Psoas muscle (tissue), 8 donors: ENCODE measurements around the gene PPP4R3A. TPM values are rescaled to one million over a fixed set of nuclear protein-coding genes. Genes with fewer than 3 reads are reported as not detected.

ENCODE experiments used
- ATAC-seq, 4 donors: fragments of 200-7000 bp; cut with Tn5 transposase; one replicate each; pipeline ENCODE4 v1.9.1; 2020; ENCODE audit warnings: moderate library complexity in 3 of 4, mild to moderate bottlenecking in 2 of 4
- DNase-seq, 2 donors: peaks; one replicate each; pipeline ENCODE4 v3.0.0-alpha.2; 2020
- H3K27ac ChIP-seq: fragments of 200-600 bp; one replicate; pipeline ENCODE4 v1.8.0; 2022
- H3K27me3 ChIP-seq, 3 donors: fragments of 200-600 bp in 1 of 3; one replicate each; pipeline versions ENCODE4 v1.6.1 to v1.8.0; 2013 to 2022; ENCODE audit warnings: low read length in 2 of 3, mild to moderate bottlenecking in 2 of 3, moderate library complexity in 1 of 3; ENCODE audit not compliant: insufficient read depth in 3 of 3
- H3K36me3 ChIP-seq, 2 donors: fragments of 200-600 bp in 1 of 2; one replicate each; pipeline versions ENCODE4 v1.6.1 to v1.8.0; 2013 to 2022; ENCODE audit warnings: low read depth in 1 of 2, mild to moderate bottlenecking in 1 of 2, moderate library complexity in 1 of 2; ENCODE audit not compliant: insufficient read depth in 1 of 2
- H3K4me1 ChIP-seq: fragments of 200-600 bp; one replicate; pipeline ENCODE4 v1.8.0; 2022
- H3K4me3 ChIP-seq: fragments of 200-600 bp; one replicate; pipeline ENCODE4 v1.8.0; 2022; ENCODE audit warnings: mild to moderate bottlenecking
- H3K9me3 ChIP-seq: fragments of 200-600 bp; one replicate; pipeline ENCODE4 v1.8.0; 2022
- CTCF ChIP-seq: fragments of 200-600 bp; IDR thresholded peaks from one replicate; pipeline ENCODE4 v1.8.0; 2022; ENCODE audit warnings: antibody characterized with exemption
- WGBS, 3 donors: extraction: QIAGEN DNeasy Blood & Tissue Kit; methylation state at CpG; one replicate each; pipeline versions ENCODE4 v1.1.6 to v1.1.7; 2013; 5-methylcytosine and 5-hydroxymethylcytosine counted together
- intact Hi-C, 2 donors: fragments of 100-400 bp; cut with DNase I; formaldehyde crosslinking; loops; one replicate each; pipeline versions ENCODE4 v1.11.0 to v1.14.2; 2022
- polyA plus RNA-seq, 3 donors: library from polyadenylated mRNA; stranded (reverse); fragments of 200-250 nt; gene quantifications; one replicate each; pipeline ENCODE4 v1.2.3, GENCODE V29; 2013
- total RNA-seq, 4 donors: library from RNA; stranded (reverse); fragmentation: NEBNext Ultra II Directional in 2 of 4; extraction: Animal tissue kit (Norgen Biotek cat#: 25700) in 2 of 4; gene quantifications; one replicate each; pipeline versions ENCODE4 v1.2.1 to v1.2.4, GENCODE V29; 2021 to 2023
- donor health status: healthy with polysubstance abuse.
- donor health status: DM: no; HTN: no; CAD: no; lungs with moderate emphysema.
- donor health status: Bipolar disorder and iron deficiency.
- donor health status: healthy.
- donor health status: DM: yes; HTN: yes; CAD: no.
- donor health status: DM: no; HTN: no; CAD: no.
- donor health status: DM: no; HTN: no; CAD: no.
- donor health status: DM: yes; HTN: yes; CAD: no.

The PPP4R3A gene
- total and polyA plus RNA-seq, 7 donors = 33.3 to 92.4 (median 50.6) TPM

- 89 to 92% (median 91%) methylated on average over 6 of the region's 6 CpGs for WGBS, 3 donors
- no peaks in the 10 kb centered on the region for H3K9me3 ChIP-seq
Measured at GRCh38 chr14:91519239-91520036, 9.3 kb upstream of the PPP4R3A start.

GRCh38 chr14:91516663-91517388, 6.7 kb upstream of the PPP4R3A start:
- Histone ChIP-seq H3K27ac (no peak overlapping the region), H3K27me3 (peaks cover 0 to 2% (median 0%) of the 10 kb centered on the region in 3 donors), H3K9me3 (no peaks in the 10 kb centered on the region), H3K36me3 (no peaks in the 10 kb centered on the region), H3K4me3 (no peak overlapping the region), H3K4me1 (no peaks in the 10 kb centered on the region)
- intact Hi-C loops = no loop called here
- TF ChIP-seq CTCF = no peak
- ATAC-seq = no peak
- WGBS, 3 donors = 75 to 82% (median 78%) methylated on average over 7 of the region's 7 CpGs
- DNase-seq = no peak

More at GRCh38 chr14:91519239-91520036, 9.3 kb upstream of the PPP4R3A start:
- intact Hi-C loops = no loop called here
- DNase-seq = no peak
- Histone ChIP-seq H3K4me1 (no peaks in the 10 kb centered on the region), H3K27me3 (peaks cover 0 to 2% (median 0%) of the 10 kb centered on the region in 3 donors), H3K4me3 (no peak overlapping the region), H3K36me3 (no peaks in the 10 kb centered on the region), H3K27ac (no peak overlapping the region)
- ATAC-seq = no peak
- no peak for TF ChIP-seq CTCF

DNA sequence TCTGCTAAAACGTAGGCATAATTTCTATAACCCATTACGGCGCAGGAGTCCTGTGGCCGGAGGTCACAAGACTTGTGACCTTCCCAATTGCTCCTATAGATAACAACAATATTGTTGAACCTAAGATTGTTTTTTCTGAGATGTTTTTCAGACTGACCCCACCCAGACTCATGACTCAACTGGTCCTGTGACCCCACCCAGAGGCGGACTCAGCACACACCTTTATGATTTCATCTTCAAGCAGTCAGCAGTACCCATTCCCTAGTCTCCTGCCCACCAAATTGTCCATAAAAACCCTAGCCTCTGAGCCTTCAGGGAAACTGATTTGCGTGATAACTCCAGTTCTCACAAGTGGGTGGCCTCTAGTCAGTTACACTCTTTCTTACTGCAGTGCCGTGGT, 5.9 kb upstream of the PPP4R3A start:
- intact Hi-C loops = no loop called here
- H3K4me3 ChIP-seq = no peak overlapping the region
- H3K27ac ChIP-seq = no peak overlapping the region
- H3K9me3 ChIP-seq = no peaks in the 10 kb centered on the region
- 74 to 86% (median 75%) methylated on average over 7 of the region's 7 CpGs for WGBS, 3 donors
- no peak for ATAC-seq
- DNase-seq = no peak
- no peaks in the 10 kb centered on the region for H3K27me3 ChIP-seq
- TF ChIP-seq CTCF = no peak
- no peaks in the 10 kb centered on the region for H3K36me3 ChIP-seq
- no peaks in the 10 kb centered on the region for H3K4me1 ChIP-seq

DNA sequence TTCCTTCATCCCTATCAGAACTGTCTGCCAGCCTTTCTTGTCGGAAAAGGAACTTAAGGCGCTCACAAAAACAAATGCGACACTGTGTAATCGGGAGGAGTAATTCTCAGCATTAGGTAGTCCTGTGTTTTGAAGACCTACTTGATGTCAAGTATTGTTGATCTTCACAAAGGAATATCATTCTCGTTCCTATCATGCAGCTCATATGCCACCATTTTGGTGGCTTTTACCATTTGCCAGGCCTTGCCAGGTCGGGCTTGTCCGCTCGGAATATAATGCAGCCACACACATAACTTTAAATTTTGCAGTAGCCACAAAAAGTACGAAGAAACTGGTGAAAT, 903 bp upstream of the PPP4R3A start:
- ATAC-seq = peak in 1 of 4 donors; percentile 9
- peak overlapping the region; percentile 99 for H3K27ac ChIP-seq
- H3K4me1 ChIP-seq = peaks cover 10% of the 10 kb centered on the region
- H3K27me3 ChIP-seq = no peaks in the 10 kb centered on the region
- H3K9me3 ChIP-seq = no peaks in the 10 kb centered on the region
- intact Hi-C loops = no loop called here
- peak overlapping the region; percentile 88 for H3K4me3 ChIP-seq
- WGBS, 3 donors = 23 to 29% (median 27%) methylated on average over 9 of the region's 9 CpGs
- peaks cover 0 to 9% of the 10 kb centered on the region in 2 donors for H3K36me3 ChIP-seq
- no peak for TF ChIP-seq CTCF
- no peak for DNase-seq
